Neuronal stem cell (in vitro differentiated cells): ENCODE results near the gene CCL11.

ENCODE experiments used
- DNase-seq: peaks from one replicate; pipeline ENCODE4 v3.0.0-alpha.2; 2013; ENCODE audit warnings: low spot score
- H2AFZ ChIP-seq: one replicate; pipeline ENCODE4 v1.6.1; 2013; ENCODE audit warnings: mild to moderate bottlenecking, low read length, inconsistent platforms
- H2AK5ac ChIP-seq: 2 replicates; pipeline ENCODE4 v1.6.1; 2013; ENCODE audit warnings: low read depth, mild to moderate bottlenecking, inconsistent platforms, low read length, moderate library complexity, mixed read lengths
- H2BK120ac ChIP-seq: 2 replicates; pipeline ENCODE4 v1.6.1; 2013; ENCODE audit warnings: low read depth, mild to moderate bottlenecking, inconsistent platforms, low read length, moderate library complexity, mixed read lengths
- H2BK12ac ChIP-seq: one replicate; pipeline ENCODE4 v1.6.1; 2013; ENCODE audit warnings: low read length, inconsistent platforms
- H2BK15ac ChIP-seq: 2 replicates; pipeline ENCODE4 v1.6.1; 2013; ENCODE audit warnings: mild to moderate bottlenecking, low read length, inconsistent platforms, mixed read lengths
- H2BK5ac ChIP-seq: one replicate; pipeline ENCODE4 v1.6.1; 2013; ENCODE audit warnings: inconsistent platforms, mild to moderate bottlenecking, low read length, moderate library complexity
- H3K14ac ChIP-seq: one replicate; pipeline ENCODE4 v1.6.1; 2013; ENCODE audit warnings: low read length, inconsistent platforms
- H3K18ac ChIP-seq: 2 replicates; pipeline ENCODE4 v1.6.1; 2013; ENCODE audit warnings: low read length, inconsistent platforms
- H3K23ac ChIP-seq: 2 replicates; pipeline ENCODE4 v1.6.1; 2013; ENCODE audit warnings: low read depth, mild to moderate bottlenecking, mixed read lengths, low read length, inconsistent platforms; ENCODE audit not compliant: poor library complexity
- H3K27ac ChIP-seq: replicated peaks from 3 replicates; pipeline ENCODE4 v1.5.1; 2013; ENCODE audit warnings: low read length, inconsistent platforms
- H3K27me3 ChIP-seq, 3 experiments: 2 replicates each; pipeline ENCODE4 v1.6.1; 2013; ENCODE audit warnings: low read length in 3 of 3, mild to moderate bottlenecking in 2 of 3, inconsistent platforms in 1 of 3, low read depth in 1 of 3, mixed read lengths in 1 of 3, moderate library complexity in 1 of 3; ENCODE audit not compliant: control insufficient read depth in 3 of 3, insufficient read depth in 3 of 3
- H3K36me3 ChIP-seq, 2 donors: replicated peaks in 1 of 2; 2 replicates each; pipeline ENCODE4 v1.6.1; 2013; ENCODE audit warnings: low read length in 2 of 2; ENCODE audit not compliant: control insufficient read depth in 2 of 2, insufficient read depth in 2 of 2
- H3K4ac ChIP-seq: 2 replicates; pipeline ENCODE4 v1.6.1; 2013; ENCODE audit warnings: inconsistent platforms, mild to moderate bottlenecking, low read length, moderate library complexity
- H3K4me1 ChIP-seq, 2 donors: 1 replicate in 1 of 2; 2 replicates in 1 of 2; pipeline ENCODE4 v1.6.1; 2013; ENCODE audit warnings: low read length in 2 of 2, low read depth in 1 of 2; ENCODE audit not compliant: control insufficient read depth in 2 of 2, insufficient read depth in 1 of 2
- H3K4me2 ChIP-seq: one replicate; pipeline ENCODE4 v1.6.1; 2013; ENCODE audit warnings: mild to moderate bottlenecking, low read length, inconsistent platforms; ENCODE audit not compliant: insufficient read depth, poor library complexity, severe bottlenecking
- H3K4me3 ChIP-seq, 2 donors: 2 replicates each; pipeline ENCODE4 v1.5.1; 2013; ENCODE audit warnings: low read length in 2 of 2, mild to moderate bottlenecking in 2 of 2, inconsistent platforms in 1 of 2, moderate library complexity in 1 of 2
- H3K79me1 ChIP-seq: one replicate; pipeline ENCODE4 v1.6.1; 2013; ENCODE audit warnings: low read depth, mild to moderate bottlenecking, inconsistent platforms, low read length, moderate library complexity
- H3K9ac ChIP-seq: one replicate; pipeline ENCODE4 v1.6.1; 2013; ENCODE audit warnings: mild to moderate bottlenecking, low read depth, low read length, inconsistent platforms; ENCODE audit not compliant: poor library complexity
- H3K9me3 ChIP-seq, 2 donors: replicated peaks in 1 of 2; 2 replicates each; pipeline versions ENCODE3 to v1.6.1; 2013; ENCODE audit warnings: low read length in 2 of 2, mild to moderate bottlenecking in 2 of 2, inconsistent platforms in 1 of 2, low read depth in 1 of 2, mixed read lengths in 1 of 2, moderate library complexity in 1 of 2; ENCODE audit not compliant: control insufficient read depth in 2 of 2, insufficient read depth in 1 of 2
- H4K8ac ChIP-seq: one replicate; pipeline ENCODE4 v1.6.1; 2013; ENCODE audit warnings: low read depth, mild to moderate bottlenecking, inconsistent platforms, low read length, moderate library complexity
- H4K91ac ChIP-seq: one replicate; pipeline ENCODE4 v1.6.1; 2013; ENCODE audit warnings: low read length, low read depth, mild to moderate bottlenecking, inconsistent platforms; ENCODE audit not compliant: poor library complexity
- WGBS, 2 donors: extraction: QIAGEN DNeasy Blood & Tissue Kit; methylation state at CpG; one replicate each; pipeline ENCODE4 v1.1.7; 2013; ENCODE audit warnings: missing lambda C conversion rate in 2 of 2, mixed read lengths in 1 of 2; ENCODE audit not compliant: insufficient read length in 2 of 2, insufficient replicate concordance in 1 of 2; ENCODE audit errors: extremely low coverage in 2 of 2; 5-methylcytosine and 5-hydroxymethylcytosine counted together

CCL11 gene

DNA sequence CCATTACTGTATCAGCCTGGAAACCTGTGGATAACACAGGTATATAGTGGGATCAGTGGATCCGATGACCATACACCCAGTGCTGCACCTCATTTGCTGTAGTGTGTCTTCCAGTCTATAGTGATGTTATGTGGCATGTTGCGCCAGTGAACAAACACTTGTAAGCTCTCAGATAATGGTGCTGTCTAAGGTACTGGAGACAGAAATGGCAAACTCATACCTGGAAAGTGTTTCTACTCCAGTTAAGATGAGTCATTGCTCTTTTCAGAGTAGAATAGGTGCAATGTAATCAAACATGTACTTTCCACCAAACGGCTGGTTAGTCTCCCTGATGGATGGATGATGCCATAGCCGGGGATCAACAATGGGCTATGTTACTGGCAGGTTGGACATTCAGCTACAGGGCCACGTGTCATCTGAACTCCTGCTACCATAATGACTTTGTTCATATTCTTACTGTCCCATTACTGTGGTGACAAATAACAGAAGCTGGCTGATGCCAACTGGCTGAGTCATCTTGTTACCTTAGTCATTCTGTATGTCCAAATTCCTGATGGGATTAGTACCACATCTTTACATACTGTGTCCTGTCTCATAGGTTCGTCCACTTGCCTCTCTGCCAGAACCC, 6.3 kb downstream of the CCL11 start:
- Histone ChIP-seq H3K23ac (no peak overlapping the region), H2AK5ac (no peak overlapping the region), H3K9me3 (no peaks in the 10 kb centered on the region), H3K9ac (no peak overlapping the region), H2BK12ac (no peak overlapping the region), H4K91ac (no peak overlapping the region), H2BK5ac (no peak overlapping the region), H2AFZ (no peak overlapping the region), H3K14ac (no peak overlapping the region), H3K18ac (no peak overlapping the region), H3K27me3 (no peaks in the 10 kb centered on the region), H3K4me1 (no peaks in the 10 kb centered on the region), H4K8ac (no peak overlapping the region), H3K4me3 (no peak overlapping the region), H3K27ac (no peak overlapping the region), H3K79me1 (no peaks in the 10 kb centered on the region), H2BK120ac (no peak overlapping the region), H3K4ac (no peak overlapping the region), H2BK15ac (no peak overlapping the region), H3K36me3 (no peaks in the 10 kb centered on the region), H3K4me2 (no peak overlapping the region)
- no peak for DNase-seq
- WGBS, 2 donors, result no CpG with 5 or more reads among the region's 6 CpGs

DNA sequence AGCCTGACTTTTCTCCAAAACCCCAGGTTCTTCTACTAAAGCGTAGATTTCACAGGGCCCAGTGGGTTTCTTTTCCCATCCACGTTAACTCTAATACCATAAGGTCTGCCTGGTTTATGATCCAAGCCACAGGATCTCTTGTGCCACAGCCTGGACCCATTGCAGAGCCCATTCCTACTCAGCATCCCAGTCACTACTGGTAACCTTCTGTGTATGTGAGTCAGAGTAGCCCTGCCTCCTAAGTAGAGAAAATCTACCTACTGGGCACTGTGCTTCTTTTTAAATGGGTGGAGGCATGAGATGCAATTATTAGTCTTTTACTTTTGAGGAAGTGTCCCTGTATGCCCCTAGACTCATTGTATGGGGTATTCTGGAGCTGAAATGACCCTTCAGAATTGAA, 13.5 kb downstream of the CCL11 start:
- peaks cover 0 to 4% of the 10 kb centered on the region in 2 donors for H3K4me1 ChIP-seq
- no peak overlapping the region for H4K91ac ChIP-seq
- no peak overlapping the region for H3K18ac ChIP-seq
- no peak overlapping the region for H3K23ac ChIP-seq
- no peaks in the 10 kb centered on the region for H3K27me3 ChIP-seq
- no peak overlapping the region for H2BK5ac ChIP-seq
- H2AFZ ChIP-seq, result no peak overlapping the region
- H3K4me2 ChIP-seq, result no peak overlapping the region
- no peak overlapping the region for H2AK5ac ChIP-seq
- H3K14ac ChIP-seq, result no peak overlapping the region
- no peaks in the 10 kb centered on the region for H3K9me3 ChIP-seq
- H3K4ac ChIP-seq, result no peak overlapping the region
- WGBS, 2 donors, result no CpG with 5 or more reads among the region's 2 CpGs
- H2BK120ac ChIP-seq, result no peak overlapping the region
- no peaks in the 10 kb centered on the region for H3K36me3 ChIP-seq
- no peak overlapping the region for H4K8ac ChIP-seq
- H2BK12ac ChIP-seq, result no peak overlapping the region
- no peak overlapping the region for H3K4me3 ChIP-seq
- no peak overlapping the region for H3K27ac ChIP-seq
- no peak overlapping the region for H3K9ac ChIP-seq
- H3K79me1 ChIP-seq, result no peaks in the 10 kb centered on the region
- no peak overlapping the region for H2BK15ac ChIP-seq
- no peak for DNase-seq

DNA sequence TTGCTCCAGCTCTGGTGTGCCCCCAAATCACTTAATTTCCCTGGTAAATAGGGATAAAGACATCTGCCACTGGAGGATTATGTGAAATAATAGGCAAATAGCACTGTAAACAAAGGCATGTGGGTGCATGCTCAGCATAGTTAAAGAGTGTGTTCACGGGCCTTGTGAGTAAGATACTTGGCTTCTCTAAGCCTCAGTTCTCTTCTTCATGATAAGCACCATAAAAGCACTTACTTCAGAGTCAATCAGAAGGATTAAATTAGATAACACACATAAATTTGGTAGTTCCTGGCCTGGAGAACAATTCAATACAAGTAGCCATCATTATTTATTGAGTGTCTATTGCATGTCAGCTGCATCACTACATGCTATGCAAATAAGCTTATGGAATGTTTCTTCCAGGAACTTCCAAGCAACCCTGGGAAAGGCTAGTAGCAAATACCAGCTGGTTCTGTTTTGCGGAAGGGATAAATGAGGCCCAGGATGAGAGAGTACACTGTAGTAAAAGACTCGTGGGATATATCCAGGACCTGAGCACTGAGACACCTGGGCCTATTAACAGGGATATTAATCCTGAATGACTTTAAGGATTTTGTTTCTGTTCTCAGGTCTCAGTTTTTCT, 14.5 kb downstream of the CCL11 start:
- no peak overlapping the region for H3K4me2 ChIP-seq
- no peak overlapping the region for H2AK5ac ChIP-seq
- H2BK15ac ChIP-seq, result no peak overlapping the region
- H4K91ac ChIP-seq, result no peak overlapping the region
- no peak overlapping the region for H3K27ac ChIP-seq
- no peak overlapping the region for H3K4me3 ChIP-seq
- H2BK5ac ChIP-seq, result no peak overlapping the region
- WGBS, 2 donors, result no CpG with 5 or more reads among the region's 3 CpGs
- H2AFZ ChIP-seq, result no peak overlapping the region
- H2BK120ac ChIP-seq, result no peak overlapping the region
- H3K27me3 ChIP-seq, result no peaks in the 10 kb centered on the region
- no peak overlapping the region for H3K9ac ChIP-seq
- DNase-seq, result no peak
- no peak overlapping the region for H3K4ac ChIP-seq
- no peak overlapping the region for H3K23ac ChIP-seq
- H3K14ac ChIP-seq, result no peak overlapping the region
- H3K18ac ChIP-seq, result no peak overlapping the region
- peaks cover 0 to 4% of the 10 kb centered on the region in 2 donors for H3K4me1 ChIP-seq
- H3K9me3 ChIP-seq, result no peaks in the 10 kb centered on the region
- H3K79me1 ChIP-seq, result no peaks in the 10 kb centered on the region
- H3K36me3 ChIP-seq, result no peaks in the 10 kb centered on the region
- H4K8ac ChIP-seq, result no peak overlapping the region
- no peak overlapping the region for H2BK12ac ChIP-seq

DNA sequence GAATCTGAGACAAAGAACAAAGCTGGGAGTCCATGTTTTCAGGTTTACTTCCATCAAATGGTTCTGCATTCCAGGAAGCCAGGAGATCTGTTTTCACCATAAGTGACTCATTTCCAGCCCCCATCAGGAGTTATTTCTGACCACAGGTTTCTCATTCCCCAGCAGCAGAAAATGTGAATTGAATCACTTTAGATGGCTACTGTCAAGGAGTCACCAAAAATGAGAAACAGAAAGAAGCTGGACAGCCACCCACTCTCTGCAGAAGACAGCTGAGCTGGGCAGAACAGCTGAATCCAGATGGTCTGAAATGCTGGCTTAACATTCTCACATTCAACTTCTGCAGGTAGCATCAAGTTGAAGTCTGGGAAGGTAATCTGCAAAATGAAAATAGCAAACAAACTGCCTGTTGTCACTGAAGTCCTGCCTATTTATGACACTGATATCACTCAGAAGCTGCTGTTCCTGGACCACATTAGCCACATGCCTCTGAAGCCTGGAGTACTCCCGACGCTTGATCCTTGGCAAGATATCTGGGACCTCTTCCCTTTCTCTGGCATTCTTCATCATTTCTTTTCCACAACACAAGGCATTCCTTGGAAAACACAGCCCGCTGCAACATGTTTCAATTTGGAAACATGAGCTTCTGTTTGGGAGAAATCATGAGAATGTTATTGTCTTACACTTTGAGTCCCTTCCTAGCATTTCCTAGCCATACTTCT, 15.3 kb downstream of the CCL11 start:
- no CpG with 5 or more reads among the region's 3 CpGs for WGBS, 2 donors
- no peak overlapping the region for H3K4ac ChIP-seq
- no peak overlapping the region for H2BK5ac ChIP-seq
- H2BK12ac ChIP-seq, result no peak overlapping the region
- H3K9ac ChIP-seq, result no peak overlapping the region
- H3K27ac ChIP-seq, result no peak overlapping the region
- no peak overlapping the region for H3K4me3 ChIP-seq
- no peak overlapping the region for H3K4me2 ChIP-seq
- no peak overlapping the region for H3K23ac ChIP-seq
- no peak overlapping the region for H4K91ac ChIP-seq
- H2AFZ ChIP-seq, result no peak overlapping the region
- no peak for DNase-seq
- H3K14ac ChIP-seq, result no peak overlapping the region
- H2BK120ac ChIP-seq, result no peak overlapping the region
- H3K36me3 ChIP-seq, result no peaks in the 10 kb centered on the region
- no peaks in the 10 kb centered on the region for H3K27me3 ChIP-seq
- H3K18ac ChIP-seq, result no peak overlapping the region
- H2AK5ac ChIP-seq, result no peak overlapping the region
- no peak overlapping the region for H2BK15ac ChIP-seq
- H3K79me1 ChIP-seq, result no peaks in the 10 kb centered on the region
- H3K4me1 ChIP-seq, result peaks cover 0 to 4% of the 10 kb centered on the region in 2 donors
- no peaks in the 10 kb centered on the region for H3K9me3 ChIP-seq
- H4K8ac ChIP-seq, result no peak overlapping the region
